ENCODE measurements around the gene TTR. TPM values are rescaled to one million over a fixed set of nuclear protein-coding genes. Genes with fewer than 3 reads are reported as not detected.

Gene TTR
- total and polyA plus RNA-seq, 2 of the 13 experiments (the other 11 are each of a cell fraction or from before 2014, with no cell fraction given), result 91.3 to 496 TPM

- BruUV-seq (replicated peaks), result no TSS peak
- POLR2A ChIA-PET, result no interaction called here
- H2AFZ ChIP-seq (ENCODE audit: low read length), result no peak overlapping the region
- peaks cover 0 to 3% of the 10 kb centered on the region in 2 experiments; a peak in 1 of 5 replicates for H3K36me3 ChIP-seq (replicated peaks in 1 of 2; ENCODE audit: control insufficient read depth in 1 of 2, insufficient read depth in 2 of 2, low read length in 2 of 2)
- in situ Hi-C loops (cut with HindIII; ENCODE audit: extremely low pct_ligation_motif_present, low pct_unique_long_range_greater_than_20kb), result loop anchor here (10.0 kb wide), 2 partner anchors 273 to 423 kb away; no protein-coding TSS in a partner anchor
- TF ChIP-seq FUBP1 (CRISPR knock-in tag; IDR thresholded peaks at IDR 0.05; ENCODE audit: borderline replicate concordance) (no peak), PPARG (CRISPR knock-in tag; conservative IDR thresholded peaks at IDR 0.05) (peak; percentile 87), FOXP4 (CRISPR knock-in tag; IDR thresholded peaks at IDR 0.05) (peak; percentile 53), ZNF773 (CRISPR knock-in tag; IDR thresholded peaks at IDR 0.05; ENCODE audit: borderline replicate concordance) (no peak), NR2F6 (IDR thresholded peaks at IDR 0.05) (peak; percentile 48; the same call in 1 of the 2 replicates), NR2F6 (CRISPR knock-in tag; IDR thresholded peaks at IDR 0.05) (0 out of 2 replicates have a peak, but pooled peaks have one; percentile 18), ARID5B (CRISPR knock-in tag; IDR thresholded peaks at IDR 0.05) (0 out of 2 replicates have a peak, but pooled peaks have one; percentile 9), RXRB (CRISPR knock-in tag; IDR thresholded peaks at IDR 0.05; ENCODE audit: borderline replicate concordance) (peak; percentile 81), SAFB2 (CRISPR knock-in tag; IDR thresholded peaks at IDR 0.05; ENCODE audit: borderline replicate concordance, low read depth) (no peak), ZNF30 (CRISPR knock-in tag; IDR thresholded peaks at IDR 0.05) (no peak), FOXP1 (IDR thresholded peaks at IDR 0.05) (no peak), FOXP1 (CRISPR knock-in tag; IDR thresholded peaks at IDR 0.05) (peak; percentile 53; the same call in 1 of the 2 replicates), ZNF879 (CRISPR knock-in tag; IDR thresholded peaks at IDR 0.05) (no peak)
- H3K27me3 ChIP-seq (ENCODE audit: control insufficient read depth in 1 of 2, insufficient read depth in 2 of 2, low read length in 2 of 2), result no peaks in the 10 kb centered on the region
- peaks cover 47% of the 10 kb centered on the region for H3K4me1 ChIP-seq (ENCODE audit: insufficient read depth, low read length)
- ATAC-seq (no peak), DNase-seq (ENCODE audit: low spot score) (no peak), FAIRE-seq (no peak)
- no peaks in the 10 kb centered on the region for H3K79me2 ChIP-seq (ENCODE audit: insufficient read depth, low read length)
- no peak overlapping the region for H3K27ac ChIP-seq (ENCODE audit: extremely low read length, insufficient read depth, low read length)
- H3K9me3 ChIP-seq (ENCODE audit: low read length), result no peaks in the 10 kb centered on the region
- H3K4me3 ChIP-seq (replicated peaks in 1 of 3; ENCODE audit: insufficient read depth in 1 of 3, low read depth in 2 of 3, low read length in 3 of 3), result no peak overlapping the region
- CTCF ChIA-PET (ENCODE audit: low intra/inter-chr PET ratio, low total read pairs), result no interaction called here
- intact Hi-C loops (cut with micrococcal nuclease; ENCODE audit: unreplicated experiment), result loop anchor here (5.0 to 10.0 kb wide), 3 partner anchors 40 to 423 kb away; partner anchors contain the start of gene DSG2
- WGBS (ENCODE audit: low lambda C conversion rate), result 18% methylated on average over 3 of the region's 3 CpGs
- H3K9ac ChIP-seq (ENCODE audit: insufficient read depth, low read depth, low read length), result no peak overlapping the region
- no peaks in the 10 kb centered on the region for H4K20me1 ChIP-seq (ENCODE audit: insufficient read depth, low read length)
- H3K4me2 ChIP-seq (ENCODE audit: low read depth, low read length), result peak overlapping the region; percentile 15; the same call in 1 of the 2 replicates
These were observed 39.8 kb upstream of the TTR start for GRCh38 chr18:31551883-31552282.

Data from HepG2 (cell line).